Mononuclear cell (primary cell): ENCODE data around the gene TEPSIN. TPM values are rescaled to one million over a fixed set of nuclear protein-coding genes. Genes with fewer than 3 reads are reported as not detected.

Experiments used
- H3K27me3 ChIP-seq: 2 replicates; pipeline ENCODE4 v1.6.0; 2011; ENCODE audit warnings: low read length, control low read depth; ENCODE audit not compliant: insufficient read depth
- H3K4me1 ChIP-seq: 2 replicates; pipeline ENCODE4 v1.5.1; 2011; ENCODE audit warnings: mild to moderate bottlenecking, low read length, control low read depth; ENCODE audit not compliant: insufficient read depth
- H3K4me3 ChIP-seq: 2 replicates; pipeline ENCODE4 v1.5.1; 2011; ENCODE audit warnings: mild to moderate bottlenecking, low read length, moderate library complexity
- H3K9me3 ChIP-seq: 2 replicates; pipeline ENCODE4 v1.5.1; 2011; ENCODE audit warnings: low read depth, mild to moderate bottlenecking, control low read depth, low read length
- total RNA-seq: library from RNA; depleted of rRNA; stranded (reverse); fragments of >200 nt; gene quantifications from one replicate; pipeline ENCODE4 v1.2.3, GENCODE V29; 2012

Gene TEPSIN
- total RNA-seq, 1 donor: 39.6 TPM

DNA sequence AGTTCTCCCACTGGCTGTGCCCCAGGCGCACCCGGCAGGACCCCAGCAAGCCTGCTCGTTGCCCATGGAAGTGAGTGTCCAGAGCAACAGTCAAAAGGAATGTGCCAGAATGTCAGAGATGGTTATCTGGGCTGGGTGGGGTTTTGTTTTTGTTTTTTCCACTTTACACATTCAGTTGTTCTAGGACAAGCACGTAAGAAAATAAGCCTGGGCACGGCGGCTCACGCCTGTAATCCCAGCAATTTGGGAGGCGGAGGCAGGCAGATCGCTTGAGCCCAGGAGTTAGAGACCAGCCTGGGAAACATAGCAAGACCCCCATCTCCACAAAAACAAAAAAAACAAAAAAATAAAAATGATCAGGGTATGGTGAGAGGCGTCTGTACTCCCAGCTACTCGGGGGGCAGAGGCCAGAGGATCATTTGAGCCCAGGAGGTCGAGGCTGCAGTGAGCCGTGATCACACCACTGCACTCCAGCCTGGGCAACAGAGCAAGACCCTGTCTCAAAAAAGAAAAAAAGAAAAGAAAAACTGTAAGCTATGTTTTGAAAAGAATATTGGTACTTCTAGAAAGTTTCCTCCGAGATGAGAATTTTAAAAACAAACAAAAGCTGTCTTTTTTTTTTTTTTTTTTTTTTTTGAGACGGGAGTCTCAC lies 8.6 kb upstream of the TEPSIN start:
- Histone ChIP-seq H3K27me3 (no peaks in the 10 kb centered on the region), H3K4me3 (no peak overlapping the region), H3K9me3 (no peaks in the 10 kb centered on the region), H3K4me1 (peaks cover 5% of the 10 kb centered on the region)

DNA sequence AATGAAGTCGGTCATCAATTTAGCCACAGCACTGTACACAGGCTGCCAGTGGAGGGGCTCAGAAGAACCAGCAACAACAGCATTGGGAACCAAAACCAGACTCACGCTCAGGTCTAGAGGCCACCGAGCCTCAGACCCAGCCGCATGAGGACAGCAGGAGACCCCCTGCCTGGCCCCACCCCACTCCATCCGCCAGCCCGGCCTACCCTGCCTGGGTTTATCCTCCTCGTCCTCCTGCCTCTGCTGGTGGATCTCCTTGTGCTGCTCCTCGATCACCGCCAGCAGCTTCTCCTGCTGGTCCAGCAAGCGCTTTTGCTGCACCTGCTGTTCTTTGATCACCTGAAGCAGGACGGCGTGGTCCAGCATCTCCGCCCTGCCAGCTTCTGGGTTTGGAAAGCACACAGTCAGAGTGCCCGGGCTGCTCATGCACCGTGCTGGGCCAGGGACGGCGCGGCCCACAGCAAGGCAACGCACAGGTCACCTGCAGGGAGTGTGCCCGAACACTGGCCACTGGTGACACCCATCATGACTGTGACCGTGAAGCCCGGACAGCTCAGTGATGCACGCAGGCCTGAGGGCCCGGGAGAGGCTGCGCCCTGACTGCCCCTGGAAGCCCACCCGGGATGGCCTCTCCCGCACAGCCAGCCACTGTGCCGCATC lies 8.0 kb upstream of the TEPSIN start:
- H3K9me3 ChIP-seq: no peaks in the 10 kb centered on the region
- H3K4me3 ChIP-seq: no peak overlapping the region
- H3K27me3 ChIP-seq: no peaks in the 10 kb centered on the region
- H3K4me1 ChIP-seq: peaks cover 2% of the 10 kb centered on the region

- Histone ChIP-seq H3K4me1 (peaks cover 5% of the 10 kb centered on the region), H3K27me3 (no peaks in the 10 kb centered on the region), H3K9me3 (no peaks in the 10 kb centered on the region), H3K4me3 (no peak overlapping the region)
Observed at GRCh38 chr17:81246343-81246670, 7.5 kb upstream of the TEPSIN start.

GRCh38 chr17:81245665-81246342 lies 6.9 kb upstream of the TEPSIN start:
- no peaks in the 10 kb centered on the region for H3K27me3 ChIP-seq
- no peak overlapping the region for H3K4me3 ChIP-seq
- no peaks in the 10 kb centered on the region for H3K9me3 ChIP-seq
- peaks cover 5% of the 10 kb centered on the region for H3K4me1 ChIP-seq

DNA sequence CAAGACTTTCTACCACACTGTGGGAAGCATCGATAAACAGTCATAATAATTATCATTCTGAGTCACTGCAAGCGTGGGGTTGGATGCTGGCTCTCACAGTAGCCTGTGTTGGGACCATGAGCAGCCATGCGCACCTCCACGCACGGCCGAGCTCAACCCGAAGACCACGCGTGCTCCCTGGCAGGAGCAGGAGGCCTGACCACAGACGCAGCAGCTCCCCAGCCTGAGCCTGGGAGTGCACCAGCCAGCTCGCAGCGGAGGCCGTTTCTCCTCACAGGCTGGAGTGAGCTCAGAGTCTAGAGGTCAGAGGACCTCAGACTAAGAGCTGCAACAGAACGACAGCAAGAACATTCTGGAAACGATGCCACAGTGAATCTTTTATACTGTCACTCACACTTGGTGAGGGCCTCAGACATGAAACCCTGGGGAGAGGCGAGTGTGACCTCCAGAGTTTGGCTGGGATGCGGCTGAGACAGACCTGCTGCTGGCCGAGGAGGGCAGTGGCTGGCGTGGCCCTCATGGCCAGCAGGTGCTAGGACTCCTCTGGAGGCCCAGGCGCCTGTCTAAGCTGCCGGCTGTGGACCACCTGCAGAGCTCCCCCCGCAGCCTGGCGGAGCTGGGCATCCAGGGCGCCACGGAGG lies 6.3 kb upstream of the TEPSIN start:
- Histone ChIP-seq H3K27me3 (no peaks in the 10 kb centered on the region), H3K4me3 (no peak overlapping the region), H3K9me3 (no peaks in the 10 kb centered on the region), H3K4me1 (peaks cover 9% of the 10 kb centered on the region)

DNA sequence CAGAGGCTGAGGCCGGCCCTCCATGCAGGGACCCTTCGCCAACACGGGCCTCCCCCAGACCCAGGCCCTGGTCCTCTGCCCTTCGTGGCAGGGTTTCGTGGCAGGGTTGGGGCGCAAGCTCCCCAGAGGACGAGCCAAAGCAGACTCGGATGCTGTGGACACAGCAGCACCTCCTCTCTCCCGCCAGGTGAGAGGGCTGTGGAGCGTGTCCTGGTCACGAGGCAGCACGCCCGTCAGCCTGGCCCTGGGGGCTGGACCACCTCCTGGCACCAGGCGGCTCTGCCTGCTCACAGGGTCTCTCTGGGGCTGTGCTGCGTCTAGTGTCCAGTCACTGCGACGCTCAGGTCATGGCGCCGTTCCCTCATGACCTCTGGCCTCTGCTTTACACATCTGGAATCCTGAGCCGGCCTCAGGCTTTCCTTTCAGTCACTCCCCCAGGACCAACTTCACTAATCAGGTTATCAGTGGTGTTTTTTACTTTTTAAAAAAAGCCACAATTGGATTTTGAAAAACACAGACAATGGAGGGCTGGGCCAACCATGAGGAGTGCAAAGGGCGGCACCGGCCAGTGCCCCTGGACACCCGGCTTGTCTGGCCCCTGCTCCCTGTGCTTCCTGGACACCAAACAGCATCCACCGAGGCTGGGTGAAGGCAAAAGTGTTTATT lies 5.6 kb upstream of the TEPSIN start:
- no peaks in the 10 kb centered on the region for H3K27me3 ChIP-seq
- H3K4me3 ChIP-seq: no peak overlapping the region
- peaks cover 16% of the 10 kb centered on the region for H3K4me1 ChIP-seq
- no peaks in the 10 kb centered on the region for H3K9me3 ChIP-seq

DNA sequence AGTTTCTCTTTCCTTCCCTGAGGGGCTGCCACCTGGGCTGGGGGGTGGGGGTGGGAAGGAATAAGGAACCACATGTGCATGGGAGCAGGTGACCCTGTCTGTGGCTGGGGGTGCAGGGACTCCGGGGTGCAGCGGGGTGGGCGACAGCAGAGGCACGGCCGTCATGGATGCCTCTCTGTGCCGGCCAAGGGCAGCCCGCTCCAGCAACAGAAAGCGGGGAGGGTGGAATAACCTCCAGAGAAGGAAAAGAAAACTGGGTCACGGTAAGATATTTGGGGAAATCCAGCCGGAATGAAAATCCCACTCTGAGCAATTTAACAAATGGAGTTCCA lies 4.4 kb upstream of the TEPSIN start:
- no peaks in the 10 kb centered on the region for H3K9me3 ChIP-seq
- peaks cover 18% of the 10 kb centered on the region for H3K4me1 ChIP-seq
- H3K27me3 ChIP-seq: no peaks in the 10 kb centered on the region
- H3K4me3 ChIP-seq: no peak overlapping the region

- H3K4me1 ChIP-seq: peaks cover 24% of the 10 kb centered on the region
- H3K27me3 ChIP-seq: no peaks in the 10 kb centered on the region
- no peaks in the 10 kb centered on the region for H3K9me3 ChIP-seq
Observed at GRCh38 chr17:81242421-81243332, 3.8 kb upstream of the TEPSIN start.

GRCh38 chr17:81241648-81242420 lies 3.0 kb upstream of the TEPSIN start:
- no peaks in the 10 kb centered on the region for H3K27me3 ChIP-seq
- H3K4me3 ChIP-seq: no peak overlapping the region
- no peaks in the 10 kb centered on the region for H3K9me3 ChIP-seq
- H3K4me1 ChIP-seq: peaks cover 32% of the 10 kb centered on the region

More at GRCh38 chr17:81242421-81243332, 3.8 kb upstream of the TEPSIN start:
- no peak overlapping the region for H3K4me3 ChIP-seq

DNA sequence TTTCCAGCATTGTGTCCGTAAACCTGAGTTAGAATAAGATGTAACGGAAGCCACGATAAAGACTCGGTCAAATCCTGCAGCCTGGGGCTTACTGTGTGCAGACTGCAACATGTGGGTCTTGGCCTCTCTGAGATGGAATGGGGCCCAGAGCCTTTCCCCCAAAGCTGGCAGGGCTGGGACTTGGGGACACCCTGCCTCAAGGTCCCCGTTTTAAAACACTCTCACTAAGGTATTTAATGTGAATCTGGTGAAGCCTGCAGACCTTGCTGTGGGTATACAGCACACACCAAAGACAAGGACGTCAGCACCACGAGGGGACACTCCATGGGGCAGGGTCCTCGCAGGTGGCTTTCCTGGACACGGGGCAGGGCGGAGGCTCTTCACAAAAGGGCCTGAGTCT lies 2.3 kb upstream of the TEPSIN start:
- H3K27me3 ChIP-seq: no peaks in the 10 kb centered on the region
- H3K4me3 ChIP-seq: no peak overlapping the region
- no peaks in the 10 kb centered on the region for H3K9me3 ChIP-seq
- H3K4me1 ChIP-seq: peaks cover 36% of the 10 kb centered on the region

DNA sequence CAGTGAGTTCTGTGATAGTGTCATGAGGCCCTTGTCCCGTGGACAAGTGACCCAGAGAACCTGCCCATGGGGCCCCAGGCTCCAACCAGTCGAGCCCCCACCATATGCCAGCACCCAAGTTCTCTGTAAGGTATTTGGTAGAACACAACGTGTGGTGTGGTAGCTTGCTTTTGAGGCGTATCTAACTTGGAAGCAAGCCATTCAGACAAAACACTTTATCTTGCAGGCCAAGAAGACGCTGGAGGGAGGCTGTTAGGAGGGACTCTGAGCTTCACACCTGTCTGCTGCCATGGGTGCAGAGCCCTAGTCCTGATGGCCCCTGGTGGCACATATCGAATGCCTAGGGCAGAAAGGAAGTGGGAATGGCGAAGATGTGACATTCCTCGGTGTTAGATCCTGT lies 1.9 kb upstream of the TEPSIN start:
- H3K9me3 ChIP-seq: no peaks in the 10 kb centered on the region
- H3K4me3 ChIP-seq: no peak overlapping the region
- no peaks in the 10 kb centered on the region for H3K27me3 ChIP-seq
- H3K4me1 ChIP-seq: peaks cover 36% of the 10 kb centered on the region

DNA sequence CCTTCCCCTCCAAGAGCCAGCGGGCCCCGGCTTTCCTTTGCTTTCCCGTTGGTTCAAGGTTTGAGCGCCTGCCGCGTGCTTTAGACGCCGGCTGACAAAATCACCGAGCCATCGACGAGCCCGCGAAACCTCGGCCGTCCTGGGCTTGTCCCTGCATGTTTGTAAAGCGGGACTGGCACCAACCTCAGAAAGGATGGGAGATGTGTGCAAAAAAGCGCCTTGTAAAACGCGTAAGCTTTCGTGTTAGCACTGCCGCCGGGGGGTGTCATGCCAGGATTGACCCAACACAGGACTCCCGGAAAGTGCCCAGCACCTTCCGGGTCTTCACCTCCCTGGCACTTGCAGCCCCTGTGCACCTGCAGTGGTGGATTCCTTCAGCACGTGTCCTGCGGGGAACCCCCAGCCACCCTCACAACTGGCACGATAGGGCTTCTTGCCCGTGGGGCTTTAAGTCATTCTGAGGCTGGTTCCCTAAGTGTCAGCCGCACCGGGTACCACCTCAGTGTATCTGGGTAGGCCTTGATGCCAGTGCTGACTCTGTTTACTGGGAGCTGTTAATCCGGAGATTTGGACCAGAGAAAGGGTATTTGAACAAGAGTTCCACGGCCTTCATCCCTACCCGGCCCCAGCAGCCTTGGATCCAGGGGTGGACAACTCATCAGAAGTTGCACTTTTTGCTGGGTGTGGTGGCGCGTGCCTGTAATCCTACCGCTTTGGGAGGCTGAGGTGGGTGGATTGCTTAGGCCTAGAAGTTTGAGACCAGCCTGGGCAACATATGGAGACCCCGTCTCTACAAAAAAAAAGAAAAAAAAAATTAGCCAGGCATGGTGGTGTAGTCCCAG lies 1.1 kb upstream of the TEPSIN start:
- Histone ChIP-seq H3K9me3 (no peaks in the 10 kb centered on the region), H3K27me3 (no peaks in the 10 kb centered on the region), H3K4me3 (peak overlapping the region; percentile 85), H3K4me1 (peaks cover 36% of the 10 kb centered on the region)

GRCh38 chr17:81238490-81238814 lies 403 bp downstream of the TEPSIN start:
- H3K4me1 ChIP-seq: peaks cover 36% of the 10 kb centered on the region
- H3K27me3 ChIP-seq: no peaks in the 10 kb centered on the region
- peak overlapping the region; percentile 85 for H3K4me3 ChIP-seq
- H3K9me3 ChIP-seq: no peaks in the 10 kb centered on the region
